HepG2 (cell line): ENCODE measurements around the gene SCN4B. TPM values are rescaled to one million over a fixed set of nuclear protein-coding genes. Genes with fewer than 3 reads are reported as not detected.
A peak's percentile ranks its signal among the peaks of the same experiment; 100 is the strongest.

ENCODE experiments used
- ATF7 ChIP-seq, 2 experiments: fragments of 450-650 bp in 1 of 2; sonication (generic) in 1 of 2; formaldehyde crosslinking in 1 of 2; IDR thresholded peaks; 2 replicates each; pipeline versions ENCODE4 v1.4.0 to v1.6.1; 2016 to 2020; ENCODE audit warnings: antibody characterized with exemption in 1 of 2, mild to moderate bottlenecking in 1 of 2, missing genetic modification reagents in 1 of 2
- FOXC1 ChIP-seq: sonication (generic); formaldehyde crosslinking; IDR thresholded peaks from 2 replicates; pipeline ENCODE4 v1.8.0; 2022; ENCODE audit warnings: mild to moderate bottlenecking, missing genetic modification reagents, borderline replicate concordance
- KLF6 ChIP-seq: IDR thresholded peaks from 2 replicates; pipeline ENCODE4 v1.8.0; 2016; ENCODE audit warnings: missing biosample characterization, missing genetic modification reagents
- NR2F2 ChIP-seq: IDR thresholded peaks from 2 replicates; pipeline ENCODE4 v1.6.1; 2012; ENCODE audit warnings: low read depth, inconsistent platforms, borderline replicate concordance
- POLR2A ChIP-seq, 2 experiments: IDR thresholded peaks; 2 replicates each; pipeline ENCODE4 v1.6.1; 2011; ENCODE audit warnings: low read depth in 2 of 2, low read length in 2 of 2, mild to moderate bottlenecking in 1 of 2, moderate library complexity in 1 of 2; ENCODE audit not compliant: insufficient read depth in 1 of 2
- RAD21 ChIP-seq: fragments of 450-650 bp; formaldehyde crosslinking; IDR thresholded peaks from 2 replicates; pipeline ENCODE4 v1.5.0; 2020; ENCODE audit warnings: mild to moderate bottlenecking
- ZBTB4 ChIP-seq: sonication (generic); formaldehyde crosslinking; IDR thresholded peaks from 2 replicates; pipeline ENCODE4 v1.4.0; 2020; ENCODE audit warnings: missing genetic modification reagents, mild to moderate bottlenecking, borderline replicate concordance
- ZNF678 ChIP-seq: sonication (generic); formaldehyde crosslinking; IDR thresholded peaks from 2 replicates; pipeline ENCODE4 v1.4.0; 2020; ENCODE audit warnings: mild to moderate bottlenecking, missing genetic modification reagents
- polyA plus RNA-seq, 8 experiments: library from polyadenylated mRNA; depleted of rRNA in 3 of 8; stranded (reverse) in 7 of 8; unstranded in 1 of 8; fragments of >200 nt; fragmentation: Illumina TruSeq in 4 of 8; extraction: Trizol in 4 of 8; gene quantifications; 2 replicates each; pipeline versions ENCODE4 v1.2.1 to v1.2.3, GENCODE V29; 2011 to 2016; ENCODE audit warnings: low read depth in 4 of 8, missing spikeins in 1 of 8, mixed read lengths in 1 of 8; ENCODE audit not compliant: insufficient read depth in 1 of 8
- total RNA-seq, 5 experiments: library from RNA; depleted of rRNA; stranded (reverse); fragments of >200 nt; fragmentation: Illumina TruSeq; extraction: Trizol; gene quantifications; 2 replicates each; pipeline ENCODE4 v1.2.3, GENCODE V29; 2016; ENCODE audit warnings: low read depth in 1 of 5
- TF ChIP-seq, protein P1 (sequence below): sonication (generic); formaldehyde crosslinking; IDR thresholded peaks from 2 replicates; pipeline ENCODE4 v1.5.0; 2020; ENCODE audit warnings: mild to moderate bottlenecking, missing genetic modification reagents, moderate library complexity
- TF ChIP-seq, protein P2 (sequence below): sonication (generic); formaldehyde crosslinking; IDR thresholded peaks from 2 replicates; pipeline ENCODE4 v1.4.0; 2020; ENCODE audit warnings: missing genetic modification reagents

The SCN4B gene
- total and polyA plus RNA-seq, 2 of the 13 experiments (the other 11 are each of a cell fraction or from before 2014, with no cell fraction given), result 0.04 to 0.29 TPM

- TF ChIP-seq ATF7 (IDR thresholded peaks at IDR 0.05) (no peak), ATF7 (CRISPR knock-in tag; IDR thresholded peaks at IDR 0.05) (peak; percentile 11; the same call in 1 of the 2 replicates), RAD21 (CRISPR knock-in tag) (peak; percentile 99), ZNF678 (CRISPR knock-in tag) (0 out of 2 replicates have a peak, but pooled peaks have one; percentile 53), POLR2A (IDR thresholded peaks at IDR 0.05; ENCODE audit: insufficient read depth in 1 of 2, low read depth in 2 of 2, low read length in 2 of 2) (no peak), NR2F2 (no peak), ZBTB4 (CRISPR knock-in tag) (no peak), KLF6 (no peak), FOXC1 (CRISPR knock-in tag) (peak; percentile 49; the same call in 1 of the 2 replicates)
- TF ChIP-seq, protein P1, sequence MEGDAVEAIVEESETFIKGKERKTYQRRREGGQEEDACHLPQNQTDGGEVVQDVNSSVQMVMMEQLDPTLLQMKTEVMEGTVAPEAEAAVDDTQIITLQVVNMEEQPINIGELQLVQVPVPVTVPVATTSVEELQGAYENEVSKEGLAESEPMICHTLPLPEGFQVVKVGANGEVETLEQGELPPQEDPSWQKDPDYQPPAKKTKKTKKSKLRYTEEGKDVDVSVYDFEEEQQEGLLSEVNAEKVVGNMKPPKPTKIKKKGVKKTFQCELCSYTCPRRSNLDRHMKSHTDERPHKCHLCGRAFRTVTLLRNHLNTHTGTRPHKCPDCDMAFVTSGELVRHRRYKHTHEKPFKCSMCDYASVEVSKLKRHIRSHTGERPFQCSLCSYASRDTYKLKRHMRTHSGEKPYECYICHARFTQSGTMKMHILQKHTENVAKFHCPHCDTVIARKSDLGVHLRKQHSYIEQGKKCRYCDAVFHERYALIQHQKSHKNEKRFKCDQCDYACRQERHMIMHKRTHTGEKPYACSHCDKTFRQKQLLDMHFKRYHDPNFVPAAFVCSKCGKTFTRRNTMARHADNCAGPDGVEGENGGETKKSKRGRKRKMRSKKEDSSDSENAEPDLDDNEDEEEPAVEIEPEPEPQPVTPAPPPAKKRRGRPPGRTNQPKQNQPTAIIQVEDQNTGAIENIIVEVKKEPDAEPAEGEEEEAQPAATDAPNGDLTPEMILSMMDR (CRISPR knock-in tag), result peak; percentile 98
- TF ChIP-seq, protein P2, sequence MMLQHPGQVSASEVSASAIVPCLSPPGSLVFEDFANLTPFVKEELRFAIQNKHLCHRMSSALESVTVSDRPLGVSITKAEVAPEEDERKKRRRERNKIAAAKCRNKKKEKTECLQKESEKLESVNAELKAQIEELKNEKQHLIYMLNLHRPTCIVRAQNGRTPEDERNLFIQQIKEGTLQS (CRISPR knock-in tag), result no peak
These were observed 7.1 kb downstream of the SCN4B start (continued) for GRCh38 chr11:118145285-118146227.
